ENCODE results near the gene RASGRF2. TPM values are rescaled to one million over a fixed set of nuclear protein-coding genes. Genes with fewer than 3 reads are reported as not detected.

Gene RASGRF2
- total RNA-seq, 1 donor from 2014 or later: 2.6 TPM

DNA sequence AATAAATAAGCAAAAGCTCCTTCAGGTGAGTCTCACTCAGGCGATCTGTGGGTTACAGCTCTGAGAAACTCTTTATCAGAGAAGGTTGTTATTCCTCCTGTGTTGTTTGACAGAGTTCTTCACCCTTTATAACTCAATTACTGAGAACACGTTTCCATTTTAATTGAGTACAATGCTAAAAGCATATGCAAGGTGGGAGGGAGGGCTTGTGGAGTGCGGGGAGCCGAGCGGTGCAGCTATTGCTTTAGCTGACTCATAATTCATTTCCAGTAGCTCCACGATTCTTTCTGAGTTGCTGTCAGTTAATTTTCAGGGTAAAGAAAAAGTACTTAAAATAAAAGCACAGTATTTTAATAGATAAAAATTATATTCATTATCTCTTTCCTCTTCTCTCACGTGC, 168.3 kb downstream of the RASGRF2 start:
- DNase-seq (ENCODE audit: low read depth): no peak
- TF ChIP-seq, protein P1, sequence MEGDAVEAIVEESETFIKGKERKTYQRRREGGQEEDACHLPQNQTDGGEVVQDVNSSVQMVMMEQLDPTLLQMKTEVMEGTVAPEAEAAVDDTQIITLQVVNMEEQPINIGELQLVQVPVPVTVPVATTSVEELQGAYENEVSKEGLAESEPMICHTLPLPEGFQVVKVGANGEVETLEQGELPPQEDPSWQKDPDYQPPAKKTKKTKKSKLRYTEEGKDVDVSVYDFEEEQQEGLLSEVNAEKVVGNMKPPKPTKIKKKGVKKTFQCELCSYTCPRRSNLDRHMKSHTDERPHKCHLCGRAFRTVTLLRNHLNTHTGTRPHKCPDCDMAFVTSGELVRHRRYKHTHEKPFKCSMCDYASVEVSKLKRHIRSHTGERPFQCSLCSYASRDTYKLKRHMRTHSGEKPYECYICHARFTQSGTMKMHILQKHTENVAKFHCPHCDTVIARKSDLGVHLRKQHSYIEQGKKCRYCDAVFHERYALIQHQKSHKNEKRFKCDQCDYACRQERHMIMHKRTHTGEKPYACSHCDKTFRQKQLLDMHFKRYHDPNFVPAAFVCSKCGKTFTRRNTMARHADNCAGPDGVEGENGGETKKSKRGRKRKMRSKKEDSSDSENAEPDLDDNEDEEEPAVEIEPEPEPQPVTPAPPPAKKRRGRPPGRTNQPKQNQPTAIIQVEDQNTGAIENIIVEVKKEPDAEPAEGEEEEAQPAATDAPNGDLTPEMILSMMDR (conservative IDR thresholded peaks at IDR 0.05; ENCODE audit: low read depth, low read length): no peak
- no peak overlapping the region for H3K4me3 ChIP-seq (ENCODE audit: low read depth, low read length)

DNA sequence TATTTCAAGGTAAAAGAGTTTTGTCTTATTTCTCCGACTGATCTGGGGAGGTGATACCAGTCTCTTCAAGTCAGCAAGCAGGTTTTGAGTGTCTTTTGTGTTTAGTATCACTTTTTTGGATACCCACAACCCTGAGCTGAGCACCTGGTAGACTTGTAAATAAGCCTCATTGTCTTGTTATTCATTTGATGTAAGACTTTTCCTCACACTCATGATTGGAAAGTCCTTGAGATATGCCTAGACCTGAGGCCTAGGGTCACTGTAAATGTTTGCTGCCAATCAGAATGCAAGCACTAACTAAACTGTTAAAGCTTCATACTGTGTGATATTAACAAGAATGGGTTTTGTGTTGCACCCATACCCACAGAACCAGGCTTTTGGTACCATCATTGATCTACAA, 172.2 kb downstream of the RASGRF2 start:
- no peak overlapping the region for H3K4me3 ChIP-seq (ENCODE audit: low read depth, low read length)
- TF ChIP-seq, protein P1 (conservative IDR thresholded peaks at IDR 0.05; ENCODE audit: low read depth, low read length): no peak
- DNase-seq (ENCODE audit: low read depth): no peak

DNA sequence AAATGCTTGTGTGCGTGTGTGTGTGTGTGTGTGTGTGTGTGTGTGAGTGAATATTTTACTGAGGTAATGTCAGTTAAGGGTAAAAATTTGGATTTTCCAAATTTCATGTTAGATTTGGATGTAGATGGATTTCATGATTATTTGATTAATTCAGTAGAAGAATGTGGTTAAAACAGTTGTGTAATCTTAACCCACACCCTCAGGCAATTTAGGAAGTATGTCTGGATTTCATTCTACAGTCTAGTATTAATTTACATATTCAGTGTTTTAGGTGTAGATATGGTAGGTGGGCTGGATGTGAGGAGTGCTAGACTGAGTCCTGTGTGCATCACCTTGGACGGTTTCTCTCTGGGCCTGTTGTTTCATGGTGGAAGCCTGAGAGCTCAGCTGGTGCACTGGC, 173.9 kb downstream of the RASGRF2 start:
- DNase-seq (ENCODE audit: low read depth): no peak
- TF ChIP-seq, protein P1 (conservative IDR thresholded peaks at IDR 0.05; ENCODE audit: low read depth, low read length): no peak
- H3K4me3 ChIP-seq (ENCODE audit: low read depth, low read length): no peak overlapping the region

DNA sequence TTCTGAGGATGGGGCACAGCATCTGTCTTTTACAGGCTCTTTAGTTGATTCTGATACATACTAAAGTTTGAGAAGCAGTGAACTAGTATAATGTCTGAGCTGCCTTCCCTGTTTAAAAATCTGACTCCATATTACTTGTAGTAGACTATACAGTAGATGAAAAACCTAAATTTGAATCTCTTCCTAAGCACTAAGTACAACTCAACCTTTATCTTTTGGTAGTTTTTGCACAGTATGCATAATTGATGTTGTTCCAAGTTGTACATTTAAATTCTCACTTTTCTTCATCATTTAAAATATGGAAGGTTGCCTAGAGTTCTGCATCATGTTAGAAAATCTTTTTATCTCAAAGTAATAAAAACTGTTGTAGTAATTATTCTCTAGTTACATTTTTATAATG, 174.4 kb downstream of the RASGRF2 start:
- no peak overlapping the region for H3K4me3 ChIP-seq (ENCODE audit: low read depth, low read length)
- DNase-seq (ENCODE audit: low read depth): no peak
- TF ChIP-seq, protein P1 (conservative IDR thresholded peaks at IDR 0.05; ENCODE audit: low read depth, low read length): no peak

DNA sequence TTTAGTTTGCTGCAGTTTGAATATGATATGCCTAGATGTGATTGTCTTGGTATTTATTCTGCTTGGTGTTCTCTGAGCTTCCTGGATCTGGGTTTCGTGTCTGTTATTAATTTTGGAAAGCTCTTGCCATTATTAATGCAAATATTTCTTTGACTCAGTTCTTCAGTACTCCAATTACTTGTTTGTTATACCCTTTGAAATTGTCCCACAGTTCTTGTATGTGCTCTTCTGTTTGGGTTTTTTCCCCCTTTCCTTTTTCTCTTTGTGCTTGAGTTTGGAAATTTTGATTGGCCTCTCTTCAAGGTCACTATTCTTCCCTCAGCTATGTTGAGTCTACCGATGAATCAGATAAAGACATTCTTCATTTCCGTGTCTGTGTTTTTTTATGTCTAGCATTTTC, 176.4 kb downstream of the RASGRF2 start:
- TF ChIP-seq, protein P1 (conservative IDR thresholded peaks at IDR 0.05; ENCODE audit: low read depth, low read length): no peak
- DNase-seq (ENCODE audit: low read depth): no peak
- no peak overlapping the region for H3K4me3 ChIP-seq (ENCODE audit: low read depth, low read length)

DNA sequence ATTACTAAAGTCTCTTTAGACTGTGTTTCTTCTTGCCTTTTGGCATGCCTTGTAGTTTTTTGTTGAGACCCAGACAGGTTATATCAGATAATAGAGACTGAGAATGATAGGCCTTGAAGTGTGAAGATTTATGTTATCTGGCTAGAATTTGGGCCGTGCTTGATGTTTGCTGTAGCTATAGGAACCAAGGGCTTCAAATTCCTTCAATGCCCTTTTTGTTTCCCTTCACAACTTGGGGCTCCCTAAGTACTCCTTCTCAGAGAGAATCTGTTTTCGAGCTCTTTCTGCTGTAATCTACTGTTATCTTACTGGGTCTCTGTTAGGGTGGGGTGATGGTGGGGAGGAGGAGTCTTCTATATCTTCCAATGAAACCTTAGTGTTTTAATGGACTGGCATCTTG, 177.7 kb downstream of the RASGRF2 start:
- no peak overlapping the region for H3K4me3 ChIP-seq (ENCODE audit: low read depth, low read length)
- no peak for DNase-seq (ENCODE audit: low read depth)
- TF ChIP-seq, protein P1 (conservative IDR thresholded peaks at IDR 0.05; ENCODE audit: low read depth, low read length): no peak

DNA sequence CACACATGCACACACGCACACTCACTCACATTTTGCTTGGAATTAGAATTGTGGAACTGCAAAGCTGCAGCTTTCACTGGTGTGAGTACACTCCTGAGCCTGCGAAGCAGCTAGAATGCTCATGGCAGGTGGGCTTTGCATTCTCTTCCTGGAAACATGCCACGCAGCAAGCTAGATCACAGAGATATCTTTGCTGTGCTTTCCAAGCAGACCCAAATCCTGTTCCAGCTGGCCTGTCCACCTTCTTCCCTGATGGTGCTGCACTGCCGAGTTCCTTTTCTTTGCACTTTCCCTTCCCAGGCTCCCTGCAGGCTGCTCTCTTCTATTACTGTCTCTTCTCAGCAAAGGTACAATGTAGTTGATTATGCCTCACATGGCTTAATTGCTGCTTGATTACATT, 180.3 kb downstream of the RASGRF2 start:
- TF ChIP-seq, protein P1 (conservative IDR thresholded peaks at IDR 0.05; ENCODE audit: low read depth, low read length): no peak
- DNase-seq (ENCODE audit: low read depth): no peak
- H3K4me3 ChIP-seq (ENCODE audit: low read depth, low read length): no peak overlapping the region

Measured in epithelial cell of proximal tubule (primary cell).